NCI-H524 (cell line): ENCODE results near the gene MACROD1.

ENCODE experiments used
- DNase-seq, 2 experiments: peaks; one replicate each; lab custom pipeline; 2025; lab: John Stamatoyannopoulos, UW

MACROD1 gene

GRCh38 chr11:64152841-64153691 lies 12.8 kb downstream of the MACROD1 start:
- DNase-seq, result peak in 1 of 2 experiments; percentile 41

- DNase-seq, result no peak
Observed at GRCh38 chr11:64151337-64151736, 14.6 kb downstream of the MACROD1 start.

GRCh38 chr11:64150481-64151239 lies 15.3 kb downstream of the MACROD1 start:
- no peak for DNase-seq

- DNase-seq, result no peak
Observed at GRCh38 chr11:64150051-64150450, 15.9 kb downstream of the MACROD1 start.

GRCh38 chr11:64148917-64149617 lies 16.8 kb downstream of the MACROD1 start:
- no peak for DNase-seq

- peak; percentile 57 to 79 for DNase-seq
Observed at GRCh38 chr11:64148226-64148916, 17.5 kb downstream of the MACROD1 start.

GRCh38 chr11:64146036-64146955 lies 19.6 kb downstream of the MACROD1 start:
- peak; percentile 90 to 97 for DNase-seq

- DNase-seq, result peak in 1 of 2 experiments; percentile 30
Observed at GRCh38 chr11:64144587-64145472, 21.1 kb downstream of the MACROD1 start.

- no peak for DNase-seq
Observed at GRCh38 chr11:64141081-64141783, 24.7 kb downstream of the MACROD1 start.

- no peak for DNase-seq
Observed at GRCh38 chr11:64140082-64140481, 25.8 kb downstream of the MACROD1 start.

- DNase-seq, result no peak
Observed at GRCh38 chr11:64139049-64139448, 26.9 kb downstream of the MACROD1 start.

GRCh38 chr11:64138398-64138797 lies 27.5 kb downstream of the MACROD1 start:
- DNase-seq, result no peak

- peak in 1 of 2 experiments; percentile 50 for DNase-seq
Observed at GRCh38 chr11:64136765-64137441, 29.0 kb downstream of the MACROD1 start.

GRCh38 chr11:64135711-64136110 lies 30.2 kb downstream of the MACROD1 start:
- DNase-seq, result peak in 1 of 2 experiments; percentile 49

- peak in 1 of 2 experiments; percentile 65 for DNase-seq
Observed at GRCh38 chr11:64134963-64135362, 30.9 kb downstream of the MACROD1 start.

GRCh38 chr11:64132982-64133705 lies 32.8 kb downstream of the MACROD1 start:
- DNase-seq, result no peak

- DNase-seq, result peak; percentile 95 to 98
Observed at GRCh38 chr11:64132191-64132771, 33.6 kb downstream of the MACROD1 start.
